Ishikawa (cell line): ENCODE data around the gene TAOK3.

Experiments used
- EP300 ChIP-seq: IDR thresholded peaks from 2 replicates; pipeline ENCODE4 v1.6.1; 2012; ENCODE audit warnings: borderline replicate concordance
- FOXM1 ChIP-seq: IDR thresholded peaks from 2 replicates; pipeline ENCODE4 v1.6.1; 2012; ENCODE audit warnings: low read depth, borderline replicate concordance
- NFIC ChIP-seq: IDR thresholded peaks from 2 replicates; pipeline ENCODE4 v1.6.1; 2012
- TAF1 ChIP-seq: IDR thresholded peaks from 2 replicates; pipeline ENCODE4 v1.6.1; 2012; ENCODE audit warnings: low read depth, mild to moderate bottlenecking
- TF ChIP-seq, protein P1 (sequence below): IDR thresholded peaks from 2 replicates; pipeline ENCODE4 v1.6.1; 2012

DNA sequence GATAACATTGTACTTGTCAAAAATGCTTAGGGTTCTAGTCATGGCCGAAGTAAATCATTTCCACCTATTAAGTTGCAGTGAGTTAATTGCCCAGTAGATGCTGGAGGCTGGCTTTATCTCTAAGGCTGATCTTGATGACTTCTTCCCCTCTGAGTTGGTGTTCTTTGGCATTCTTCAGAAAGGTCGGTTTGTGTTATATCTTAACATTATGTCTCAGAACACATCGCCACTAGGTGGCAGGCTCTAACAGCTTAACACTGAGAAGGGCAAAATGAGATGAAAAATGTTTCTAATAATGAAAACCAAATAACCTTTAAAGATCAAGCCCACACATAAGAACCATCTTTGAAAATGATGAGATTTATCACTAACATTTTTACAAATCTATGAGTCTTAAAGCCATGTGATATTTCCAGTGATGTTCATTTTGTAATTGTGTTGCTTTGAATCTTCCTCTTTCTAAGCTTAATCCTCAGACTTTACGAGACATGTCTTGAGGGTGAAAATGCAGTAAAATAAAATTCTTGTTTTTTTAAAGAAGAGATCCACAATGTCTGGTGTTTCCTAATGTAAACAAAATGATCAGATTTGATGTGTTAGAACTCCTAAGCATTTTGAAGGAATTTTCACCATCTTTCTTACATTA, 32.3 kb upstream of the TAOK3 start:
- TF ChIP-seq FOXM1: no peak
- no peak for TF ChIP-seq NFIC
- no peak for TF ChIP-seq EP300
- no peak for TF ChIP-seq TAF1
- TF ChIP-seq, protein P1, sequence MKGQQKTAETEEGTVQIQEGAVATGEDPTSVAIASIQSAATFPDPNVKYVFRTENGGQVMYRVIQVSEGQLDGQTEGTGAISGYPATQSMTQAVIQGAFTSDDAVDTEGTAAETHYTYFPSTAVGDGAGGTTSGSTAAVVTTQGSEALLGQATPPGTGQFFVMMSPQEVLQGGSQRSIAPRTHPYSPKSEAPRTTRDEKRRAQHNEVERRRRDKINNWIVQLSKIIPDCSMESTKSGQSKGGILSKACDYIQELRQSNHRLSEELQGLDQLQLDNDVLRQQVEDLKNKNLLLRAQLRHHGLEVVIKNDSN: no peak
